Suppressor macrophage treated with lipopolysaccharide for 1 hour (primary cell): ENCODE results near the gene ANKRD22.
"Not testable (repeated sequence)": the region's sequence is repeated elsewhere in the genome, so short reads cannot be mapped to it uniquely, and the experiment has no call there.

Source experiments
- DNase-seq, 3 donors: peaks; one replicate each; pipeline ENCODE4 v3.0.0-alpha.2; 2020 to 2022

Gene ANKRD22

DNA sequence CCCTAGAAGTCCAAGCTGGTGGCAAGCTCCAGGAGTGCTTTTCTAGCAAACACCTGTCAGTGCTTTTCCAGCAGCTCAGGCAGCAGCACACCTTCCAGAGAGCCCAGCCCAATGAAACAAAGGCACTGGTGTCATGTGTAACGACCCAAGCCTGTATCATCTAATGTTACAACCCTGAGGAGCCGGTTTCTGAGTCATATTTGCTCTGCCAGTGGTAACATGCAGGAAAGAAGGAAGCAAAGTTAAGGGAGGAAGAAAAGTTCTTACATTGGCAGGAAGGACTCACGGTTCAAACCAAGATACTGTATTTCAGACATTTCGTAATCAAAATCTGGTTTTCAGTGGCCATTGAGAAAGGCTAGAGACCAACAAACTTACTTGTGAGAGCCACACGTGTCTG lies at the start of gene ANKRD22:
ANKRD22 (minus strand) TSS at position 139 of the 400 bp plus-strand sequence. CDS start 237 bp downstream, outside the sequence.
- peak; percentile 72 to 88 (median 84) for DNase-seq

- DNase-seq = no peak
Observed at GRCh38 chr10:88899886-88900285, 48.2 kb upstream of the ANKRD22 start.

DNA sequence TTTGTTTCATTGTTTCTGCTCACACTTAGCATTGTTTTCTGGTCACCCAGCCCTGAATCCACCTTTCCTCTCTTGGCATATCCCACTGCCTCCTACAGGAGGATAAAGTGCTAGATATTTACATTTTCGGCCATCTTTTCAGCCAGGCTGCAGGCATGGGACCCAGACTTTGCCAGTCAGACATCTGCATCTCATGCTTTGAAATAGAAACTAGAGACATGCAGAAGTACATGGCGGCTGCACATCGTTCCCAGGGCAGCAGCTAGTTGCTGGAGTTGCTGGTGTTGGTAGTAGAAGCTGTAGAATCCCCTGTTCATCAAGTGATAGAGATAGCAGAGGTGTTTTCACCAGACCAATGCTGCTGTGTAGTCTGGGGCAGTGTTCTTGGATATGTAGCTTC lies 47.1 kb upstream of the ANKRD22 start:
- no peak for DNase-seq

DNA sequence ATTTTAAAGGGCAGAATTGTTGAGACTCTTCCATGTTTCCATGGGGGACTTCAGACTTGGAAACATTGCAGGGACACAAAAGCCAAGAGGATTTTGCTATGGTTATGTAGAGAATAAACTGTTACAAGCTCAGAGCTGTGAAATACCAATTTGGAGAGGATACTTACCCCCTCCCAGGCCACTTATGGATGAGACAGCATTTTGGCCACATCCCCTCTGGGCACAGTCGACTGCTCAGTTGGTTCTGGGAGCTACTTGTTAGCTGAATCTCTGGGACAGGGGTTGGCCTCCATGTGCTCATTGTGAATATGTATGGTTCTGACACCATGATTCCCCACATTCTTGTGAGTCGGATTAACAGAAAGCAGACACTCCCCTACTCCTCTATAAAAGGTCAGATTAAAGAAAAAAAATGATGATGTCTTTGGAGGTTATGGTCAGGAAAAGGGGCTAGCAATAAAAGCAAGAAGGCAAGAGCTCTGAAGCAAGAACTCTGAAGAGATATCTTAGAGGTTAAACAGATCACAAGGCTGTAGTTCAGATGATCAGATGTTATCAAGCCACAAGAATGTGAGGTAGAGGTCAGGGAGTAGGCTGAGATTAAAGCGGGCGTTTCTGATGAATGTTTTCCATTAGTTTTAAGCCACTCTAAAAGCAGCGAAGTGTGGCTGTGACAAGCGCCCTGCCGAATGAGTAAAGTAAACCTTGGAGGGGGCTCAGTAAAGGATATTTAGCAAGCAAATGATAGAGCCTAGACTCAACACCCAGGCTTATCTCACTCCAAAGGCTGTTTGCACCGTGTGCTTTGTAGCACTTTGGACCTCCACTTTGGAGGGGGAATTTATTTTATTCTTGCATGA lies 45.6 kb upstream of the ANKRD22 start:
- no peak for DNase-seq

- DNase-seq = no peak
Observed at GRCh38 chr10:88896372-88896993, 44.8 kb upstream of the ANKRD22 start.

- DNase-seq = no peak
Observed at GRCh38 chr10:88895250-88895649, 43.6 kb upstream of the ANKRD22 start.

DNA sequence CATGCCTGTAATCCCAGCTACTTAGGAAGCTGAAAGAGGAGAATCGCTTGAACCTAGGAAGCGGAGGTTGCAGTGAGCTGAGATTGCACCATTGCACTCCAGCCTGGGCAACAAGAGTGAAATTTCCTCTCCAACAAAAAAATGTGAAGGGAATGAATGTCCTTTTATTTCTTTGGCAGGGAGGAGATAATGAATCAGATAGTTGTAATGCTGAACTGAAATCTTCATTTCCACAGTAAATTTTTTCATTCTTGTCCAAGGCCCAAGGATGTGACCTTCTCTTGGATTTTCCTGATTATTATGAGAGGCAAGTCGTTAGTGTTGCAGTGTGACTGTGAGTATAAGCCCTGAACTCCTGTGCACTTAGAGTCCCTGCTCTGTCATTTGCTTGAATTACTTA lies 42.0 kb upstream of the ANKRD22 start:
- no peak for DNase-seq

DNA sequence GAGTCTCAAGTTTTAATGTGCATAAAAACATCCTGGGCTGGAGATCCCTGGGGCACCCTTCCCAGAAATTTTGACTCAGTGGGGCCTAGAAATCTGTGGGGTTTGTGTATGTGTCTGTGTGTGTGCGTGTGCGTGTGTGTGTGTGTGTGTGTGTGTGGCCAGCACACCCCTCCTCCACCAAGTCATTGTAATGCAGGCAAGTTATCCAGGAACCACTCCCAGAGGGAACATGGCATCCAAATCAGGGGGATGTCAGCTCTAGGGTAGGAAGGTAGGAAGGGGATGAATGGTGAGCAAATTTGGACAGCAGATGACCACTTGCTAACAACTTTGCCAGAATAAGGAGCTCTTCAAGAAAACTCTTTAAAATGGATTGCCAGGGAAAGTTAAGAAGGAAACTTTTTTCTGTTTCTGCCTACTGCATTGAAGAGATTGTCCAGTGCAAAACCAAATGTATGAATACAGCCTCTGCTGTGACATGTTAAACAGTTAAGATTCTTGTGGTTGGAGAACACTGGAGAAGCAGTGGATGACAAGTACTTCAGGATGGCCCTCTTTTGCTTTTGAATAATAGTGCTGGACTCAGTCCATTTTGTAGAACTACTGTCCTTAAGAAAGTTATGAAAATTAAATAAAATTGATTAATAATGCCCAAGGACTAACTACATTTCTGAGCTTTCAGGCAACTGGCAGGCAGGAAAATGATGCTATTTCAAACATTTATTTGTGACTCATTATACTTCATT lies 40.8 kb upstream of the ANKRD22 start:
- no peak for DNase-seq

GRCh38 chr10:88890681-88891381 lies 39.2 kb upstream of the ANKRD22 start:
- DNase-seq = peak; percentile 10 to 52 (median 51)

GRCh38 chr10:88889559-88890337 lies 38.1 kb upstream of the ANKRD22 start:
- no peak for DNase-seq

DNA sequence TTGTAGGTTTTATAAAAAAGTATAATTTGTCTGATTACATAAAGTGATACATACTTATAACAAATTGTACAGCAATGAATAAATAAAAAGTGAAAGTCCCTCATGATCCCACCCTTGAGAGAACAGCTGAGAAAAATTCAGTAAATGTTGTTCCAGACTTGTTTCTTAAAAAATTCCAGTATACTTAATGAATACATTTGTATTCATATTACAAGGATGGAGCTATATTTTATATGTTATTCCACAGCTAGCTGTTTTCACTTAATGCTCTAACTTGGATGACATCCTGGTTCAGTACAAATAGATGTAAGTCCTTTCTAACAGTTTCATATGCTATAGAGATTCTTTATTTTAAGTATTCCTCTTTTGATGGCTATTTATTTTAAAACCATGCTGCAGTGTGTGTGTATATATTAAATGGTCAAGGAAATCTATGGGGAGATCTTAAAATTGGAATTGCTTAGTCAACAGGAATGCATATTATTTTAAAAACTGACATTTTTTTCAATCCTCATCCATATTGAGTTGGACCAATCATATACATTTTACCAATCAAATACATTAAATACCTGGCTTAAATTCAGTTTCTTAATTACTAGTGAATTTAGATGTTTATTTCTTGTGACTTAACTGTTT lies 37.3 kb upstream of the ANKRD22 start:
- no peak for DNase-seq

DNA sequence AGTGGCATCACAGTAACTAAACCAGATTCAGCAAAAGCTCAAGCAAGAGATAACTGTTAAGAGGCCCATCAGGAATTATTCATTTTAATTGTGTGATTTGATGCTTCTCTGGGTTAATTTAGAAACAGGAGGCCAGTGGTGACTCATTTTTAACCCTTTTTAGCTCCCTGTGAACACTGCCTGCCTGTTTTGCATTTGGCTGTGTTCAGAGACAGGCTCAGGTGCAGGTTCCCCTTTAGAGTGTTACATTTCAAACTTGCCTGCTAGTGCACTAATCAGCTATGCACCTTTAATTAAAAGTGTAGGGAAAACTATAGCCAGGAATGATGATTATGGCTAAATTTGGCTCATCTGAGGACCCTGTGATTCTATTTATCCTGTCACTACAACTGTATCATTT lies 34.9 kb upstream of the ANKRD22 start:
- no peak for DNase-seq

- no peak for DNase-seq
Observed at GRCh38 chr10:88883448-88883809, 31.8 kb upstream of the ANKRD22 start.

DNA sequence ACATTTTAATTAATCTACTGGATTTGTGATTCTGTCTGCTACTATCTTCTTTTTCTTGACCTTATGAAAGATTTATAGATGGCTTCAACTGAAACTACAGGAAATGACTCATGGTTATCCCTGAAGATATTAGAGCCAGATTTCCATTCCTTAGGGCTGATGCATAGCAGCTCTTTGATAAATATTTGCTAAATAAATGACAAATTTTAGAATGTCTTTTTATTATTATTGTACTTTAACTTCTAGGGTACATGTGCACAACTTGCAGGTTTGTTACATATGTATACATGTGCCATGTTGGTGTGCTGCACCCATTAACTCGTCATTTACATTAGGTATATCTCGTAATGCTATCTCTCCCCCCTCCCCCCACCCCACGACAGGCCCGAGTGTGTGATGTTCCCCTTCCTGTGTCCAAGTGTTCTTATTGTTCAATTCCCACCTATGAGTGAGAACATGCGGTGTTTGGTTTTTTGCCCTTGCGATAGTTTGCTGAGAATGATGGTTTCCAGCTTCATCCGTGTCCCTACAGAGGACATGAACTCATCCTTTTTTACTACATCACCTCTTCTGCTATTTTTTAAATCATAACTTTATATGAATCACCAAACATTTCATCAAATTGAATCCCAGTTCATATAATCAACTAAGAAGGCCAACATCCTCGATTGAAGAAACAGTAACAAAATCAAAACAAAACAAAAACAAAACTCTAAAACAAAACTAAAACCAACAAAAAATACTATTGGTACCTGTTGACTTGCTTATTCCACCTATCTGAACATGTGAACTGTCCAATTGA lies 31.2 kb upstream of the ANKRD22 start:
- DNase-seq = not testable (repeated sequence)

DNA sequence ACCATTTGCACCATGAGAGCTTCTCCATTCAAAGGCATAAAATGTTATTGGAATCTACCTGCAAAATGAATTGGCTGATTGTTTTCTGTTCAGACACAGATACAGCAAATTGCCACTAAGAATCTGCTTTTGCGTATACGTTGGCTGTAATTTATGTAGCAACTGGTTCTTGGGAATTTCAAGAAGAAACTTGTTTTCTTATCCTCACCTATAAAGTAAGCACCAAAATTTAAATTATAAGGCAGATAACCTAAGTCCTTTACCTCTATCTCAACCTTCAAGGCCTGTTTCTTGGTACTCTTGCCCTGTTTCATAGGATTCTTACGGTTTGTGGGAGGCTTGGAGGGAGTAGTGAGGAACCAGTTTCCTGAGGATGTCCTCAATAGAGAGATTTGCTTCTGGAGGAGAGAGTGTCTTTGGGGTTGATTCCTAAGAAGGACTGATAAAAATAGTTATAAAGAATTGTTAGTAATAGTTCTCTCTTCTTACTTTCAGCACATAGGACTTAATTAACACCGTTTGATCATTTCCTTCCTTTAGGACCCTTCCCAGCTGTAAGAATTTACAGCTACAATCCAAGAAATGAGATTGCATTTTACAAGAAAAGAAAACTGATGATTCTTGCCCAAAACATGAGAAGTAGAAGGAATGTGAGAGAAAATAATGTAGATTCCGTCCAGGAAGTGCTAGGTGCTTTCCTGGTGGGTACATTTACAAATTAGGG lies 30.4 kb upstream of the ANKRD22 start:
- DNase-seq = no peak

- no peak for DNase-seq
Observed at GRCh38 chr10:88881320-88881719, 29.7 kb upstream of the ANKRD22 start.

- DNase-seq = peak; percentile 88 to 94 (median 91)
Observed at GRCh38 chr10:88880282-88881076, 28.8 kb upstream of the ANKRD22 start.

- no peak for DNase-seq
Observed at GRCh38 chr10:88879534-88880281, 28.1 kb upstream of the ANKRD22 start, which contains the start of gene STAMBPL1. Gene STAMBPL1, plus strand, starts transcription at chr10:88880245. Its CDS starts 21,464 bp downstream, at chr10:88901709.
